Osteoblast (primary cell): ENCODE data around the gene MSANTD1. TPM values are rescaled to one million over a fixed set of nuclear protein-coding genes. Genes with fewer than 3 reads are reported as not detected.

Source experiments
- DNase-seq: peaks from one replicate; pipeline ENCODE4 v3.0.0; 2011; ENCODE audit warnings: low spot score, mixed read lengths; ENCODE audit not compliant: insufficient read length; ENCODE audit errors: missing footprints
- H2AFZ ChIP-seq: 2 replicates; pipeline ENCODE4 v1.6.0; 2011; ENCODE audit warnings: mild to moderate bottlenecking, low read length
- H3K27ac ChIP-seq: 2 replicates; pipeline ENCODE4 v1.5.1; 2011; ENCODE audit warnings: mild to moderate bottlenecking, low read depth, low read length, moderate library complexity
- H3K27me3 ChIP-seq: 2 replicates; pipeline ENCODE4 v1.6.0; 2012; ENCODE audit warnings: mild to moderate bottlenecking, control low read depth, inconsistent platforms, low read length, moderate library complexity; ENCODE audit not compliant: insufficient read depth
- H3K36me3 ChIP-seq: 2 replicates; pipeline ENCODE4 v1.5.1; 2011; ENCODE audit warnings: mild to moderate bottlenecking, low read length, control low read depth, moderate library complexity; ENCODE audit not compliant: insufficient read depth
- H3K4me1 ChIP-seq: 2 replicates; pipeline ENCODE4 v1.5.1; 2011; ENCODE audit warnings: mild to moderate bottlenecking, low read length, control low read depth, moderate library complexity; ENCODE audit not compliant: insufficient read depth
- H3K4me2 ChIP-seq: 2 replicates; pipeline ENCODE4 v1.6.0; 2011; ENCODE audit warnings: mild to moderate bottlenecking, low read length; ENCODE audit not compliant: insufficient read depth
- H3K4me3 ChIP-seq: fragments of 200-600 bp; sonication (generic); 3 replicates; pipeline ENCODE4 v1.5.1; 2012; ENCODE audit warnings: mild to moderate bottlenecking, low read length, inconsistent platforms; ENCODE audit not compliant: insufficient read depth
- H3K79me2 ChIP-seq: 2 replicates; pipeline ENCODE4 v1.6.0; 2012; ENCODE audit warnings: mild to moderate bottlenecking, low read length, control low read depth, inconsistent platforms; ENCODE audit not compliant: insufficient read depth
- H3K9me3 ChIP-seq: 2 replicates; pipeline ENCODE4 v1.5.1; 2011; ENCODE audit warnings: low read depth, low read length, control low read depth
- H4K20me1 ChIP-seq: 2 replicates; pipeline ENCODE4 v1.6.0; 2012; ENCODE audit warnings: mild to moderate bottlenecking, low read length, control low read depth; ENCODE audit not compliant: insufficient read depth
- total RNA-seq: library from RNA; depleted of rRNA; stranded (reverse); fragments of >200 nt; gene quantifications from 2 replicates; pipeline ENCODE4 v1.2.3, GENCODE V29; 2012
- TF ChIP-seq, protein P1 (sequence below): IDR thresholded peaks from 2 replicates; pipeline ENCODE4 v1.5.1; 2011; ENCODE audit warnings: mild to moderate bottlenecking, low read depth, low read length, moderate library complexity; ENCODE audit errors: extremely low read depth

MSANTD1 gene
- total RNA-seq, 1 donor = 0.72 TPM

GRCh38 chr4:3252831-3253641 is 4.1 kb downstream of the MSANTD1 start:
- DNase-seq = peak; percentile 78
- no peak overlapping the region for H3K4me3 ChIP-seq
- H3K4me2 ChIP-seq = no peak overlapping the region
- TF ChIP-seq, protein P1, sequence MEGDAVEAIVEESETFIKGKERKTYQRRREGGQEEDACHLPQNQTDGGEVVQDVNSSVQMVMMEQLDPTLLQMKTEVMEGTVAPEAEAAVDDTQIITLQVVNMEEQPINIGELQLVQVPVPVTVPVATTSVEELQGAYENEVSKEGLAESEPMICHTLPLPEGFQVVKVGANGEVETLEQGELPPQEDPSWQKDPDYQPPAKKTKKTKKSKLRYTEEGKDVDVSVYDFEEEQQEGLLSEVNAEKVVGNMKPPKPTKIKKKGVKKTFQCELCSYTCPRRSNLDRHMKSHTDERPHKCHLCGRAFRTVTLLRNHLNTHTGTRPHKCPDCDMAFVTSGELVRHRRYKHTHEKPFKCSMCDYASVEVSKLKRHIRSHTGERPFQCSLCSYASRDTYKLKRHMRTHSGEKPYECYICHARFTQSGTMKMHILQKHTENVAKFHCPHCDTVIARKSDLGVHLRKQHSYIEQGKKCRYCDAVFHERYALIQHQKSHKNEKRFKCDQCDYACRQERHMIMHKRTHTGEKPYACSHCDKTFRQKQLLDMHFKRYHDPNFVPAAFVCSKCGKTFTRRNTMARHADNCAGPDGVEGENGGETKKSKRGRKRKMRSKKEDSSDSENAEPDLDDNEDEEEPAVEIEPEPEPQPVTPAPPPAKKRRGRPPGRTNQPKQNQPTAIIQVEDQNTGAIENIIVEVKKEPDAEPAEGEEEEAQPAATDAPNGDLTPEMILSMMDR = no peak
- H3K9me3 ChIP-seq = no peaks in the 10 kb centered on the region
- H3K36me3 ChIP-seq = no peaks in the 10 kb centered on the region
- H3K4me1 ChIP-seq = no peaks in the 10 kb centered on the region
- H3K79me2 ChIP-seq = no peaks in the 10 kb centered on the region
- H3K27ac ChIP-seq = no peak overlapping the region
- no peaks in the 10 kb centered on the region for H4K20me1 ChIP-seq
- no peaks in the 10 kb centered on the region for H3K27me3 ChIP-seq
- H2AFZ ChIP-seq = no peak overlapping the region

GRCh38 chr4:3253808-3254207 is 4.8 kb downstream of the MSANTD1 start:
- TF ChIP-seq, protein P1 = no peak
- no peaks in the 10 kb centered on the region for H4K20me1 ChIP-seq
- no peaks in the 10 kb centered on the region for H3K4me1 ChIP-seq
- no peak overlapping the region for H3K4me2 ChIP-seq
- H2AFZ ChIP-seq = no peak overlapping the region
- H3K9me3 ChIP-seq = no peaks in the 10 kb centered on the region
- H3K79me2 ChIP-seq = no peaks in the 10 kb centered on the region
- H3K27me3 ChIP-seq = no peaks in the 10 kb centered on the region
- no peaks in the 10 kb centered on the region for H3K36me3 ChIP-seq
- no peak overlapping the region for H3K4me3 ChIP-seq
- H3K27ac ChIP-seq = no peak overlapping the region
- peak; percentile 78 for DNase-seq

- no peak overlapping the region for H3K4me2 ChIP-seq
- no peak overlapping the region for H3K27ac ChIP-seq
- H3K4me1 ChIP-seq = no peaks in the 10 kb centered on the region
- TF ChIP-seq, protein P1 = no peak
- no peak overlapping the region for H2AFZ ChIP-seq
- H4K20me1 ChIP-seq = no peaks in the 10 kb centered on the region
- no peaks in the 10 kb centered on the region for H3K79me2 ChIP-seq
- no peaks in the 10 kb centered on the region for H3K9me3 ChIP-seq
- H3K4me3 ChIP-seq = no peak overlapping the region
- peak; percentile 88 for DNase-seq
- no peaks in the 10 kb centered on the region for H3K27me3 ChIP-seq
- H3K36me3 ChIP-seq = no peaks in the 10 kb centered on the region
These were observed 5.6 kb downstream of the MSANTD1 start for GRCh38 chr4:3254302-3255131.
